Lower leg skin (tissue), 3 donors: ENCODE results near the gene MTHFD2.

Experiments
- CTCF ChIP-seq, 3 donors: fragments of 450-650 bp; IDR thresholded peaks; one replicate each; pipeline ENCODE4 v1.5.1; 2016; ENCODE audit warnings: antibody characterized with exemption in 3 of 3, mild to moderate bottlenecking in 3 of 3, moderate library complexity in 2 of 3
- POLR2A ChIP-seq, 2 donors: fragments of 450-650 bp; IDR thresholded peaks; one replicate each; pipeline ENCODE4 v1.6.1; 2016 to 2017; ENCODE audit warnings: antibody characterized with exemption in 2 of 2, mild to moderate bottlenecking in 1 of 2, moderate library complexity in 1 of 2

- TF ChIP-seq CTCF (IDR thresholded peaks at IDR 0.05) (no peak), POLR2A (IDR thresholded peaks at IDR 0.05) (no peak)
These were observed 57.3 kb downstream of the MTHFD2 start for GRCh38 chr2:74255660-74256213.
